Spleen (tissue), 7 donors: ENCODE results near the gene RILP.

Experiments used
- POLR2A ChIP-seq, 3 donors: fragments of 450-650 bp; IDR thresholded peaks; one replicate each; pipeline ENCODE4 v1.5.1; 2017; ENCODE audit warnings: antibody characterized with exemption in 3 of 3, mild to moderate bottlenecking in 1 of 3
- POLR2AphosphoS5 ChIP-seq, 3 donors: sonication (generic); formaldehyde crosslinking; IDR thresholded peaks; one replicate each; pipeline ENCODE4 v1.5.1; 2017; ENCODE audit warnings: antibody characterized with exemption in 3 of 3
- TF ChIP-seq, protein P1 (sequence below), 11 experiments: fragments of 200-600 bp in 7 of 11; fragments of 450-650 bp in 4 of 11; sonication (generic) in 4 of 11; IDR thresholded peaks in 8 of 11; conservative IDR thresholded peaks in 3 of 11; 1 replicate in 7 of 11; 2 replicates in 4 of 11; pipeline versions ENCODE4 v1.4.0 to v1.8.0; 2016 to 2021; ENCODE audit warnings: antibody characterized with exemption in 11 of 11, inconsistent platforms in 4 of 11, mild to moderate bottlenecking in 1 of 11
- donor health status: DM: no; HTN: no; CAD: no; lungs with moderate emphysema.
- donor health status: DM: no; HTN: no; CAD: no.
- donor health status: DM: no; HTN: no; CAD: no.

- TF ChIP-seq, protein P1, sequence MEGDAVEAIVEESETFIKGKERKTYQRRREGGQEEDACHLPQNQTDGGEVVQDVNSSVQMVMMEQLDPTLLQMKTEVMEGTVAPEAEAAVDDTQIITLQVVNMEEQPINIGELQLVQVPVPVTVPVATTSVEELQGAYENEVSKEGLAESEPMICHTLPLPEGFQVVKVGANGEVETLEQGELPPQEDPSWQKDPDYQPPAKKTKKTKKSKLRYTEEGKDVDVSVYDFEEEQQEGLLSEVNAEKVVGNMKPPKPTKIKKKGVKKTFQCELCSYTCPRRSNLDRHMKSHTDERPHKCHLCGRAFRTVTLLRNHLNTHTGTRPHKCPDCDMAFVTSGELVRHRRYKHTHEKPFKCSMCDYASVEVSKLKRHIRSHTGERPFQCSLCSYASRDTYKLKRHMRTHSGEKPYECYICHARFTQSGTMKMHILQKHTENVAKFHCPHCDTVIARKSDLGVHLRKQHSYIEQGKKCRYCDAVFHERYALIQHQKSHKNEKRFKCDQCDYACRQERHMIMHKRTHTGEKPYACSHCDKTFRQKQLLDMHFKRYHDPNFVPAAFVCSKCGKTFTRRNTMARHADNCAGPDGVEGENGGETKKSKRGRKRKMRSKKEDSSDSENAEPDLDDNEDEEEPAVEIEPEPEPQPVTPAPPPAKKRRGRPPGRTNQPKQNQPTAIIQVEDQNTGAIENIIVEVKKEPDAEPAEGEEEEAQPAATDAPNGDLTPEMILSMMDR (IDR thresholded peaks at IDR 0.05 in 8 of 11, conservative IDR thresholded peaks at IDR 0.05 in 3 of 11) = no peak
- TF ChIP-seq POLR2A (IDR thresholded peaks at IDR 0.05) = no peak
- TF ChIP-seq POLR2AphosphoS5 (IDR thresholded peaks at IDR 0.05) = peak in 1 of 3 donors; percentile 16
Observed at GRCh38 chr17:1639549-1640180, 10.0 kb downstream of the RILP start.
